NCI-H2171 treated with DMSO at 0.1 percent for 48 hours (cell line): ENCODE measurements around the gene CYBC1.

Experiments
- DNase-seq: peaks from one replicate; lab custom pipeline; 2025; lab: John Stamatoyannopoulos, UW

The CYBC1 gene

GRCh38 chr17:82447876-82448275, 2.7 kb downstream of the CYBC1 start:
- no peak for DNase-seq

- no peak for DNase-seq
Observed at GRCh38 chr17:82446649-82447048, 3.9 kb downstream of the CYBC1 start.

- DNase-seq, result no peak
Observed at GRCh38 chr17:82446124-82446523, 4.4 kb downstream of the CYBC1 start.

GRCh38 chr17:82445542-82445941, 5.0 kb downstream of the CYBC1 start:
- no peak for DNase-seq

- no peak for DNase-seq
Observed at GRCh38 chr17:82444941-82445521, 5.5 kb downstream of the CYBC1 start.

DNA sequence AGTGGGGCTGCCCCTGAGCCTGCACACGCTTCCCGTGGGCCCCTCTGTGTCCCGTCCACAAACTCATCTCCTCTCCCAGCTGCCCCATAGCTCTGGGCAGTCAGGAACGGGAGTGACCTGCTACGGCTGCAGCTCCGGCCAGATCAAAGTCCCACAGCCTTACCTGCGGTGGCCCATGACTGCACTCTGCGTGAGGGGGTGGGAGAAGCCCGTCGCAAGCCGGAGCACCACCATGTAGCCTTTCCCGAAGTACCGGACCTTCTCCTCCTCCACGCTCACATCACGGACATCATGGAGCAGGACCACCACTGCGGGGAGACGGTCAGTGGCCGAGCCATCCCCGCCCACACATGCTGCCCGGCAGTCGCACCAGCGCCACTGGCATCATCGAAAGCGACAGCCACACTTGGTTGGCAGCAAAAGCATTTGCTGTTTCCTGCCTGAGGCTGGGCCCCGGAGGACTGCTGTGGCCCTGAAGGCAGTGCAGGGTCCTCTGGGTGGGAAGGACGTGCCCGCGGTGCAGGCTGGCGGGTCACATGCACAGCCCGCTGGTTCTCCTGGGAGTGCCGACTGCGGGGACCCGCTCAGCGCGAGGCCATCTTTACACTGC, 6.2 kb downstream of the CYBC1 start:
- DNase-seq, result no peak

DNA sequence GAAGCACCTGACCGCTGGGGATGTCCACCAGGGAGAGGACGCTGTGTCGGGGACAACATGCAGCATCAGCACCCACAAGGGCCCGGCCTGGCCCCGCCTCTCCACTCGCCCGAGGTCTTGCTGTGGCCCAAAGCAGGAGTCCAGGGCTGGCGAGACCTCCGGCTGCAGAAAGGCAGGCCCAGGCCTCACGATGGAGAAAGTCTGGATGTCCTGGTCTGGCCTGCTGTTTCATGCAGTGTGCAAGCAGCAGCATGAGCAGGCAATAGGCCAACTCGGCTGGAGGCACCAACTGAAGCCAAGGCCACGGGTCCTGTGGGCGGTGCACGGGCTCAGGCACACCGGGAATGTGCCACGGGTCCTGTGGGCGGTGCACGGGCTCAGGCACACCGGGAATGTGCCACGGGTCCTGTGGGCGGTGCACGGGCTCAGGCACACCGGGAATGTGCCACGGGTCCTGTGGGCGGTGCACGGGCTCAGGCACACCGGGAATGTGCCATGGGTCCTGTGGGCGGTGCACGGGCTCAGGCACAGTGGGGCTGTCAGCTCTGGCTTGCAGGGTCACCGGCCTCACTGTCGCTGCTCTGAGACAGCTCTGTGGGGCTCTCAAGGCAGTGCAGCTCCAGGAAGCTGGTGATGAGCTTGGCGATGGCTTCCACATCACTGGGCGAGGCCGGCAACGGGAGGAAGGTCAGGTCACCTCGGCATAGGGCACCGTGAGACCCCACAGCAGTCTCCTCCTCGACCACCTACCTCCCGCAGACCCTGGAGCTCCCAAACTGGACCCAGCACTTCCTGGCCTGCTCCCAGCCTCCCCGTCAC, 6.9 kb downstream of the CYBC1 start:
- DNase-seq, result no peak

GRCh38 chr17:82442643-82443464, 7.7 kb downstream of the CYBC1 start:
- no peak for DNase-seq

DNA sequence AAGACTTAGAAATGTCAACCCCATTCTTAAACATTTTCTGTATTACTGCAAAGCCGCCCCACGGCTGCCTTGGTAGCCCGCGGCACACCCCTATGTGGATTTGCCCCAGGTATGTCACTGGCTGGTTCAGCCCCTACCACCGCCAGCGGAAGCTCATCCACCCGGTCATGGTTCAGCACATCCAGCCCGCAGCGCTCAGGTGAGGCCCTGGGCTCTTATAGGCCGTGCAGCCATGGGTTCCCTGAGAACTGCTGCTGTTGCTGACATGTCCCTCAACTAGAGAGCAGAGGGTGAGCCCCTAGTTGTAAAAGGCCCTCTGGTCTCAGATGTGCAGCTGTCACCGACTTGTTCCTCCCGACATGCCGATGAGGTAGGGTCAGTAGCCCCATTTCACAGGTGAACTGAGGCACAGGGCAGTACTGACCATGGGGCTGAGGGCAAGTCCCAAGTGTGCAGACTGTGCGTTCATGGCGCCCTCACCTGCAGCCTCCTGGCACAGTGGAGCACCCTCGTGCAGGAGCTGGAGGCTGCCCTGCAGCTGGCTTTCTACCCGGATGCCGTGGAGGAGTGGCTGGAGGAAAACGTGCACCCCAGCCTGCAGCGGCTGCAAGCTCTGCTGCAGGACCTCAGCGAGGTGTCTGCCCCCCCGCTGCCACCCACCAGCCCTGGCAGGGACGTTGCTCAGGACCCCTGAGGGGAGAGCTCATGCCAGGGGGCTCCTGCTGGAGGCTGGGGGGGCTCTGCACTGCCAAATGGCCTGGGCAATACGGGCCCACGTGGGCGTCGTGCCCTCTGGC, 8.7 kb downstream of the CYBC1 start:
- peak; percentile 63 for DNase-seq

- peak; percentile 94 for DNase-seq
Observed at GRCh38 chr17:82440991-82441627, 9.4 kb downstream of the CYBC1 start.

GRCh38 chr17:82440469-82440981, 10.0 kb downstream of the CYBC1 start:
- no peak for DNase-seq

GRCh38 chr17:82439829-82440365, 10.7 kb downstream of the CYBC1 start:
- DNase-seq, result no peak

GRCh38 chr17:82439194-82439828, 11.2 kb downstream of the CYBC1 start:
- no peak for DNase-seq

GRCh38 chr17:82438401-82439193, 12.0 kb downstream of the CYBC1 start:
- DNase-seq, result no peak

DNA sequence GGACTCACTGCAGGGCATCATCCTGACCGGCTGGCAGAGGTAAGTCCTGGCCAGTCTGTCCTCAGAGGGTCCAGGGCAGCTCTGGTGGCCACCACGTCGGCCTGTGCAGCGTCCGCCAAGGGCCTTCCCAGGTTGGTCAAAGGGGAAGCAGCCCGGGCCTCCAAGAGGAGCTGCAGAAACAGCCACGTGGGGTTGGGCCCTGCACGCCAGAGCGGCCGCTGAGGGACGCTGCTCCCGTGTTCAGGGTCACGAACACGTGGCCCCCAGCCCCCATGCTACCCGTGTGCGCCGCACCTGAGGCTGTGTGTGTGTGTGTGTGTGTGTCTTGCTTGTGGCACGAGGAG, 13.3 kb downstream of the CYBC1 start:
- DNase-seq, result no peak

- no peak for DNase-seq
Observed at GRCh38 chr17:82436601-82437324, 13.8 kb downstream of the CYBC1 start.

DNA sequence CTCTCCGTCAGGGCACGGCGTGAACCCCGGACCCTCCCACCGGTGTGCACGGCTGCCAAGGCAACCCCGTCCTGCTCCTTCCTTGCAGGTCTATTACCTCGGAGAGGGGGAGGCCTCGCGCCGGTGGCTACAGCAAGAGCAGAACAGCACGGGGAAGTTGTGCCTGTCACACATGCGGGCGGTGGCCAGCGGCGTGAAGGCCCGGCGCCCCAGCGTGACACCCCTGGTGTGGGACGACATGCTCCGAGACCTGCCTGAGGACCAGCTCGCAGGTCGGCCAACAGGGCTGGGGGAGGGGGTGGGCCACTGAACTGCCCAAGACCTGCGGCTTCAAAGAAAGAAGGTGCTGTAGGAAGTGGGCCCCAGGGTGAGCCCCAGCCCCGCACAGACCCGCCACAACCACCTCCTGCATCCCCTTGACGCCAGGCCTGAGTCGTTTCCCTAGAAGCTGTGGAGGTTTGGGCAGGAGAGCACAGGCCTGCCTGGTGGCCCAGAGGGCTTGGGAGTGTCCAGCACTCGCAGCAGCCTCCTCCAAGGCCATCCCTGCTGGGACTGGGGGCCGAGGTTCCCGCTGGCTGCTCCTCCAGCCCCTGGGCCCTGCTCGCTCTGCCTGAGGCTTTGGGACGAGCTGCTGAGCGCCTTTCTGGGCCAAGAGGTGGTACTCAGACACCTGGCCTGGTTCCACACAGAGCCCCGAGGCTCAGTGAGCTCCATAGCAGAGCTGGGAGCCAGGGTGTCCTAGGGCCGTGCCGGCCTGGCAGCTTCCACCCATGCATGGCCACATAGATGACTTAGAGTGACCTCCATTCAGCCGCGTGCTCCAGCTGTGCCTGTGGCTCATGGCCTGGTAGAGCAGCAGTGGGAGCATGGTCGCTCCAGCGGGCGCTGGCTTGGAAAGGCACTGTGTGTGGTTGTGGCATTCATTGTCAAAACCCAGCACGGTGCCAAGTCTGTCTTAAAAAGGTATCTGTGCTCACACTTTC, 14.7 kb downstream of the CYBC1 start:
- DNase-seq, result no peak
